Spleen (tissue), 7 donors: ENCODE measurements around the gene KDM5B.

Experiments used
- CTCF ChIP-seq, 11 experiments: fragments of 200-600 bp in 7 of 11; fragments of 450-650 bp in 4 of 11; sonication (generic) in 4 of 11; IDR thresholded peaks in 8 of 11; conservative IDR thresholded peaks in 3 of 11; 1 replicate in 7 of 11; 2 replicates in 4 of 11; pipeline versions ENCODE4 v1.4.0 to v1.8.0; 2016 to 2021; ENCODE audit warnings: antibody characterized with exemption in 11 of 11, inconsistent platforms in 4 of 11, mild to moderate bottlenecking in 1 of 11
- POLR2A ChIP-seq, 3 donors: fragments of 450-650 bp; IDR thresholded peaks; one replicate each; pipeline ENCODE4 v1.5.1; 2017; ENCODE audit warnings: antibody characterized with exemption in 3 of 3, mild to moderate bottlenecking in 1 of 3
- donor health status: DM: no; HTN: no; CAD: no; lungs with moderate emphysema.
- donor health status: DM: no; HTN: no; CAD: no.
- donor health status: DM: no; HTN: no; CAD: no.

- TF ChIP-seq CTCF (IDR thresholded peaks at IDR 0.05 in 8 of 11, conservative IDR thresholded peaks at IDR 0.05 in 3 of 11) (peak in 3 of 11 experiments; percentile 4 to 20 (median 14)), POLR2A (IDR thresholded peaks at IDR 0.05) (peak in 2 of 3 donors; percentile 28 to 32)
Observed at GRCh38 chr1:202810615-202811295, 2.5 kb upstream of the KDM5B start, which contains the start of gene PCAT6.
